ENCODE measurements around the gene MORC1.

DNA sequence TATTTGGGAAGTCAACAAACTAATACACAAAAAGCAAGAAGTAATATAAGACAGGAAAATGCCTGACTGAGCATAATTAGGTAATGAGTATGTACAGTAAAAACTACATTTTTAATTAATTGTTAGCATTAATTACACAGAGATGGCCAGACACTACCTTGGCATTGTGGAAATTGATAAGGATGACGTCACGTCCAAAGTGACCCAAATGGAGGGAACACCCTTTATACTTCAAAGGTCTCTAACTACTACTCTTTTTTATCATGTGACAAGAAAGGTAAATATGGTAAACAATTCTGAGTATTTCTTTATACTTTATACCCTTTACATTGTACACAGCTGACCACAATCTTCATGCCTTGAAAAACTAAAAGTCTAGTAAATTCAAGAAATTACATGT is 141.9 kb downstream of the MORC1 start:
- TF ChIP-seq CTCF (IDR thresholded peaks at IDR 0.05) (no peak), EZH2phosphoT487 (IDR thresholded peaks at IDR 0.05) (no peak), EZH2 (IDR thresholded peaks at IDR 0.05) (no peak)
